ENCODE data around the gene CGAS.

DNA sequence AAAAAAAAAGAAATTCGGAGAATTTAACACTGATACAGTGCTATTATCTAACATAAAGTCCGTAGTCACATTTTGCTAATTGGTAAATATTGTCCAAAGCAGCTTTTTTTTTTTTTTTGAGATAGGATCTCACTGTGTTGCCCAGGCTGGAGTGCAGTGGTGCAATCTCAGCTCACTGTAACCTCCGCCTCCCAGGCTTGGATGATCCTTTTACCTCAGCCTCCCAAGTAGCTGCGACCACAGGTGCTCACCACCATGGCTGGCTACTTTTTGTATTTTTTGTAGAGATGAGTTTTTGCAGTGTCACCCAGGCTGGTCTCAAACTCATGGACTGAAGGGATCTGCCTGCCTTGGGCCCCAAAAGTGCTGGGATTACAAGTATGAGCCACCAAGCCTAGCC is 25.3 kb upstream of the CGAS start:
- no peak for TF ChIP-seq POLR2A (IDR thresholded peaks at IDR 0.05; ENCODE audit: extremely low read depth, insufficient read length)
- TF ChIP-seq CTCF (IDR thresholded peaks at IDR 0.05; ENCODE audit: low read depth, low read length): no peak

All from NB4 (cell line).